Retina (tissue), 1 donor: ENCODE results near the gene ARID2.
A peak's percentile ranks its signal among the peaks of the same experiment; 100 is the strongest.

Source experiments
- DNase-seq: peaks from one replicate; pipeline ENCODE4 v3.0.0-alpha.2; 2016

The ARID2 gene

GRCh38 chr12:45877069-45877468 is 147.6 kb downstream of the ARID2 start:
- no peak for DNase-seq

- DNase-seq, result peak; percentile 17
These were observed 149.2 kb downstream of the ARID2 start for GRCh38 chr12:45878630-45879255.

GRCh38 chr12:45879363-45879895 is 149.9 kb downstream of the ARID2 start:
- DNase-seq, result no peak

GRCh38 chr12:45880533-45880932 is 151.0 kb downstream of the ARID2 start:
- DNase-seq, result no peak

GRCh38 chr12:45883187-45883586 is 153.7 kb downstream of the ARID2 start:
- DNase-seq, result no peak

GRCh38 chr12:45886685-45887084 is 157.2 kb downstream of the ARID2 start:
- DNase-seq, result no peak

- DNase-seq, result no peak
These were observed 158.0 kb downstream of the ARID2 start for GRCh38 chr12:45887544-45887943.

- DNase-seq, result no peak
These were observed 160.8 kb downstream of the ARID2 start for GRCh38 chr12:45890276-45890675.

GRCh38 chr12:45893240-45893639 is 163.7 kb downstream of the ARID2 start:
- peak; percentile 19 for DNase-seq

- DNase-seq, result no peak
These were observed 166.5 kb downstream of the ARID2 start for GRCh38 chr12:45895961-45896360.

- no peak for DNase-seq
These were observed 168.6 kb downstream of the ARID2 start for GRCh38 chr12:45898094-45898493.

GRCh38 chr12:45907955-45908354 is 178.4 kb downstream of the ARID2 start:
- DNase-seq, result no peak

- no peak for DNase-seq
These were observed 179.7 kb downstream of the ARID2 start for GRCh38 chr12:45909041-45909713.

GRCh38 chr12:45912774-45913173 is 183.3 kb downstream of the ARID2 start:
- DNase-seq, result no peak

- no peak for DNase-seq
These were observed 184.1 kb downstream of the ARID2 start for GRCh38 chr12:45913631-45914030.

- no peak for DNase-seq
These were observed 184.6 kb downstream of the ARID2 start for GRCh38 chr12:45914090-45914489.

- DNase-seq, result no peak
These were observed 185.9 kb downstream of the ARID2 start for GRCh38 chr12:45915405-45915804.

- DNase-seq, result no peak
These were observed 189.3 kb downstream of the ARID2 start for GRCh38 chr12:45918818-45919217.

- no peak for DNase-seq
These were observed 198.8 kb downstream of the ARID2 start for GRCh38 chr12:45928309-45928708.

- no peak for DNase-seq
These were observed 200.9 kb downstream of the ARID2 start for GRCh38 chr12:45930369-45930768.

- no peak for DNase-seq
These were observed 204.0 kb downstream of the ARID2 start for GRCh38 chr12:45933504-45933903.

GRCh38 chr12:45934956-45935355 is 205.4 kb downstream of the ARID2 start:
- DNase-seq, result no peak

- no peak for DNase-seq
These were observed 209.1 kb downstream of the ARID2 start for GRCh38 chr12:45938566-45938965.

- DNase-seq, result no peak
These were observed 210.3 kb downstream of the ARID2 start for GRCh38 chr12:45939759-45940158.

- no peak for DNase-seq
These were observed 215.3 kb downstream of the ARID2 start for GRCh38 chr12:45944771-45945170.
